Measurements from ENCODE around the gene KDM4B.

DNA sequence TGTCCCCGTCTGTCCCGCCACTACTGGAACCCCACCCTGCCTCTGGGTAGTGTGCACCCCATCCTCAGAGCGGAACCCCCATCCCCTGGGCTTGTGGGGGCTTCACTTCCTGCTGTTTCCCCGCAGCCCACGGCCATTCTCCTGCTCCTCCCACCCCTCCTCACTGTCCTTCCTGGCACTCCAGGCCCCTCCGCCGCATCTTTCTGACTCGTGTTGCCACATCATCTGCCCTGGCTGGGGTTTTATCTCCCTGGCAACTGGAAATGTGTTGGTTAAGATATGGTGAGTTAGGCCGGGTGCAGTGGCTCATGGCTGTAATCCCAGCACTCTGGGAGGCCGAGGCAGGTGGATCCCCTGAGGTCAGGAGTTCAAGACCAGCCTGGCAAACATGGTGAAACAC lies 37.3 kb downstream of the KDM4B start:
- TF ChIP-seq CTCF (IDR thresholded peaks at IDR 0.05; ENCODE audit: low read depth, low read length, poor library complexity, severe bottlenecking) (no peak), EZH2phosphoT487 (IDR thresholded peaks at IDR 0.05; ENCODE audit: borderline replicate concordance, low read length) (no peak)
